SKM-1 (cell line): ENCODE measurements around the gene TDRD9.

Source experiments
- DNase-seq: peaks from one replicate; lab custom pipeline; 2025; ENCODE audit not compliant: unreplicated experiment; lab: John Stamatoyannopoulos, UW

Gene TDRD9

GRCh38 chr14:104020471-104020870, 92.2 kb downstream of the TDRD9 start:
- no peak for DNase-seq

GRCh38 chr14:104023325-104024055, 95.2 kb downstream of the TDRD9 start:
- DNase-seq = no peak

GRCh38 chr14:104025534-104025933, 97.3 kb downstream of the TDRD9 start:
- no peak for DNase-seq

- no peak for DNase-seq
These were observed 97.8 kb downstream of the TDRD9 start for GRCh38 chr14:104026024-104026423.

GRCh38 chr14:104030958-104031357, 102.7 kb downstream of the TDRD9 start:
- DNase-seq = no peak

- DNase-seq = no peak
These were observed 103.1 kb downstream of the TDRD9 start for GRCh38 chr14:104031384-104031783.

GRCh38 chr14:104034976-104035699, 106.9 kb downstream of the TDRD9 start:
- DNase-seq = no peak

GRCh38 chr14:104036212-104036611, 108.0 kb downstream of the TDRD9 start:
- no peak for DNase-seq

GRCh38 chr14:104037074-104037473, 108.8 kb downstream of the TDRD9 start:
- no peak for DNase-seq

GRCh38 chr14:104037903-104038302, 109.6 kb downstream of the TDRD9 start:
- no peak for DNase-seq

GRCh38 chr14:104039214-104039613, 111.0 kb downstream of the TDRD9 start:
- no peak for DNase-seq

GRCh38 chr14:104040539-104040938, 112.3 kb downstream of the TDRD9 start:
- no peak for DNase-seq

- no peak for DNase-seq
These were observed 113.3 kb downstream of the TDRD9 start for GRCh38 chr14:104041430-104042104.

- no peak for DNase-seq
These were observed 115.8 kb downstream of the TDRD9 start for GRCh38 chr14:104044016-104044415.

- DNase-seq = no peak
These were observed 119.5 kb downstream of the TDRD9 start for GRCh38 chr14:104047761-104048160.

GRCh38 chr14:104048758-104049507, 120.7 kb downstream of the TDRD9 start:
- no peak for DNase-seq

- DNase-seq = no peak
These were observed 121.5 kb downstream of the TDRD9 start for GRCh38 chr14:104049576-104050240.

- DNase-seq = no peak
These were observed 123.0 kb downstream of the TDRD9 start for GRCh38 chr14:104051092-104051813.

GRCh38 chr14:104054222-104054905, 126.1 kb downstream of the TDRD9 start:
- no peak for DNase-seq
